HG02588 (cell line): Measurements from ENCODE around the gene SARDH.

Experiments used
- ATAC-seq: cut with Tn5 transposase; IDR thresholded peaks from one replicate; pipeline ENCODE4 v1.9.1; 2021; ENCODE audit warnings: mild to moderate bottlenecking, moderate library complexity; ENCODE audit not compliant: unreplicated experiment

Gene SARDH

DNA sequence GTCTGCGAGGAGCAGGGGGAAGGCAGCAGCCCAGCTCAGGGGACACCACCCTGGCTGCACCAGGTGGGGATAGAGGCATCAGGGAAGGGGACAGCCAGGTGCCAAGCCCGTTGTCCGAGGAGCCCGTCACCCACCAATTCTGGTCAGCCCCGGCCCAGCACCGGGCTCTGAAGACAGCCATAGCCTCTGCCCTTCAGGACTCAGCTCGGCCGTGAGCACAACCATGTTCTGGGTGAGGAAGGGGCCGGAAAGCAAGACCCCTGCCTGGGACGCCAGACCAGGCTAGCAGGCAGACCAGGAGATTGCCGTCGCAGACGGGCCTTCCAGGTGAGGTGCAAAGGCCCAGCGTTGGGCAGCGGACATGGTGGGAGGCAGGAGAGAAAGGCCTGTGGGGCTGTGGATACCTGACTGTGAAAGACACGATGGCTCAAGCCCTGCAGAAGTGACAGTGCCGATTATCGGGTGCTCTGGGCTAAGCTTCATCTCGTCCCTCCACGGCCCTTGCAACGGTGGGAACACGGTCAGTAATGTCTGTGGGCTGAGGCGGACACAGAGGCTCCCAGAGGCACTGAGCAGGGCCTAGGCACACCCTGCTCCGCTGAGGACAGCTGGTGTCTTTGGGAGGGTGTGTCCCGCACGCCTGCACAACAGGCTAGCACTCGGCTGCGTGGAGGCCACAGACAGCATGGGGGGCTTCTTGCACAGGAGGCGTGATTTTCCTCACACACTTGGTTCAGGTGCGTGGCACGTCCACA is 65.5 kb downstream of the SARDH start:
- no peak for ATAC-seq

DNA sequence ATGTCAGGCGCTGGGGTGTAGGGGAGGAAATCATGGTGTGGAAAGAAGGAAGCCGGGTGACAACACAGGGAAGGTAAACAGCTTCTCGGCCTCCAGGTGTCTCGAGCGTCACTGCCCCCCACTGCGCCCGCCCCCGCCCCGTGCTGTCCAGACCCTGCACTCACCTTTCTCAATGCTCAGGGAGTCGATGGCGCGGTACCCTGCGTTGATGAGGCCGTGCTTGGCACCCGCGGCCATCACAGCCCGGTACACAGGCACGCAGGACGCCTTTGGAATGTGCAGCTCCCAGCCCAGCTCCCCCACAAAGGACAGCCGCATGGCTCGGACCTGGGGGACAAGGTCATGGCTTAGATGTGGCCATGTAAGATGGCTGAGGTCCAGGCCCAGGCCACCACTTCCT is 66.8 kb downstream of the SARDH start:
- ATAC-seq: no peak

DNA sequence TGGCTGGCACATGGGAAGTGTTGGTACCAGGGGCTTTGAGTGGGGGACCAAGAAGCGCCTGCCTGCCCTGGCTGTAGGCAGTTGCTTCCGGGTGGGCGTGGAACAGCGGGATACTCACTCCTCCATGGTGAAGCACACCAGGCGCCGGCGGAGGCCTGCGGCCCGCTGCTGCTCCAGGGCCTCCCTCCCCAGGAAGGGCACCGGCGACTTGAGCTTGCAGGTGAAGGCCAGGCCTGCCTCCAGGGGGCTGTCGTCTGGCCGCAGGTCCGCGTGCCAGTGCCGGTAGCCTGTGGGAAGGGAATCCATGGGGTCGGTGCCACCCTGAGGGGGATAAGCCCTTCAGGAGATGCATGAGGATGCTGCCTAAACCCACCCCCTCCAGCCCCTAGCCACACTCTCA is 67.7 kb downstream of the SARDH start:
- no peak for ATAC-seq

DNA sequence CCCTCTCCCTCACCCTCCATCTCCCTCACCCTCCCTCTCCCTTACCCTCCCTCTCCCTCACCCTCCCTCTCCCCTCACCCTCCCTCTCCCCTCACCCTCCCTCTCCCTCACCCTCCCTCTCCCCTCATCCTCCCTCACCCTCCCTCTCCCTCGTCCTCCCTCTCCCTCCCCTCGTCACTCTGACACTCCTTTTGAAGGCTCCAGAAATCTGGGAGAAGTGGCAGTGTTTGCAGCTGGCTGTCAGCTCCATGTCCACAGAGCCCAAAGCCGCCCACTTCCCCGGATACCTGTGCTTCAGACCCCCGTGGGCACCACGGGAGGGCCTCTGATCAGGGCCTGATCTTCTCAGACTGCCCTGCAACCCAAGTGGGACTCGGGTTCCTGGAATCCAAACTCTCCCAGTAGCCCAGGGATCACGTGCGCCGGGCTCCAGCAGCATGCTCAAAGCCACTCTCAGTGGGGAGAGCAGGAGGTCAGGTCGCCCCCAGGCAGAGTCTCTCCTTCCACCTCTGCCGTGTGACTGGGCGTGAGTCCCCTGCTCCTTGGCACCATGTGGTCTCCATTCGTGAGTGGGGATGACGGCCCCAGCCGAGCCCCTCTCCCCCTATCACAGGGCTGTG is 68.9 kb downstream of the SARDH start:
- ATAC-seq: no peak

DNA sequence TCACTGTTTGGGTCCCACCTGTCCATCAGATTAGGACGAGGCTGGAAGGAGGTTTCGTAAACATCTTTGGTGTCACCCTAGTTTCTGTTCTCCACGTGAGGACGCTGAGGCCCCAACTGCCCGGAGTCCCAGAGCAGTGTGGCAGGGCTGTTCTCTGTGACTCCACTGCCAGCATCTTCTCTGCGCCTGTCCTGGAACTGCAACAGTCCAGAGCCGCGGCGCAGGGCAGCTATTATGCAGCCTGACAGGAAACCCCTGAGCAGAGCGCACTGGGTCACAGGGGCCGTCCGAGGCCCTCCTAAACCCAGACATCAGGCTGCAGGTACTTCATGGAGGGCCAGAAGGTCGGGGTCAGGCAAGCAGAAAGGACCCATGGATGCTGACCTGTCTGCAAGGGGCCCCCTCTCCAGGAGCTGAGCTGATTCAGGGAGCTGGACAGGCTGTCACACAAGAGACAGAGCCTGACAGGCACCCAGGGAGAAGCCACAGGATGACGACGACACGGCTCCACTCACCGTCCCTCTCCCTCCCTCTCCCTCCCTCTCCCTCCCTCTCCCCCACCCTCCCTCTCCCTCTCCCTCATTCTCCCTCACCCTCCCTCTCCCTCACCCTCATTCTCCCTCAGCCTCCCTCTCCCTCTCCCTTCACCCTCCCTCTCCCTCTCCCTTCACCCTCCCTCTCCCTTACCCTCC is 70.2 kb downstream of the SARDH start:
- ATAC-seq: no peak

DNA sequence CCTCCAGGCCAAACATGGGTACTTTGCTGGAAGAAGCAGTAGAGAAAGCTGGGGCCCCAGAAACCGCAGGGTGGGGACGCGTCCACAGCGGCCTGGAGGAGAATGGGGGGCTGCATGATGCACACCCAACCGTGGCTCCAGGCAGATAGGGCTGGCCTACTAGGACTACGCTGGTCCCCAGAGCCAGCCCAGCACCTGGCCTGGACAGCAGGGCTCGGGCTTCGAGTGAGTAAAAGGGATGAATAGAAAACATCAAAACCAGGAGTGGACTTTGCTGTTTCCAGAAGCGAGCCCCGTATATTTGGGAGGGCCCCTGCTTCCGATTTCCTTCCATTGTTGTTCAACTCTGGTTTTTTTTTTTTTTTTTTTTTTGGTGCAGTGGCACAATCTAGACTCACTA is 71.3 kb downstream of the SARDH start:
- no peak for ATAC-seq

DNA sequence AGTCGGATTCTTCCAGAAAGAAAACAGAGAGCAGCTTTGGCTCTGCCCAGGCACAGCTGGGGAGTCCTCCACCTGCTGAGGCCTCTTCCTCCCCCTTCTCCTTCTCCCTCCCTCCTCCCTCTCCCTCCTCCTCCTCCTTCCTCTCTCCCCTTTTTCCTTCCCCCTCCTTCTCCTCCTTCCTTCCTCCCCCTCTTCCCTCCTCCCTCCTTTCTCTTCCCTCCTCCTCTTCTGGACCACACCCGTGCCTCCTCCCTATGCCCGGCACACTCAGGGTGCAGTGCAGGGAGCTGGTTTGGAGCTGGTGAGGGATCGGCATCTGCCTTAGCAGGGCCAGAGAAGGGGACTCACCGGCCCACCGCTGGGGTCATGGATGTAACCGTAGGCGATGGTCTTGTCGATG is 71.8 kb downstream of the SARDH start:
- no peak for ATAC-seq

DNA sequence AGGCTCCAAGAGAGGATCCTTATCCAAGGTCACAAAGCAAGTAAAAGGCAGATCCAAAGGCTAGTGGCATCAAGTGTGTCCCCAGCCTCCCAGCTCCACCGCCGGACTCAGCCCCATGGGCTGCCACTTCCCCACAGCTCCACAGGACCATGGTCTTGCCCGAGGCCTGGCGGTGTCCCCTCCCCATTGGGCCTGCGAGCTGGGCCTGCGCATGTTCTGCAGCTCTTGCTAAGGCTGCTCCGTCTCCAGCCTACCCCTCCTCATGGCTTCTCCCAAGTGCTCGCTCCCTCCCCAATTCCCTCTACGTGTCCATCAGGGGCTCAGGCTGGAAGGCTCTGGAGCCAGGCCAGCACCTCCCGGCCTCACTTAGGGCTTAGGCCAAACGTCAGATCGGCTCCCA is 72.6 kb downstream of the SARDH start:
- no peak for ATAC-seq

DNA sequence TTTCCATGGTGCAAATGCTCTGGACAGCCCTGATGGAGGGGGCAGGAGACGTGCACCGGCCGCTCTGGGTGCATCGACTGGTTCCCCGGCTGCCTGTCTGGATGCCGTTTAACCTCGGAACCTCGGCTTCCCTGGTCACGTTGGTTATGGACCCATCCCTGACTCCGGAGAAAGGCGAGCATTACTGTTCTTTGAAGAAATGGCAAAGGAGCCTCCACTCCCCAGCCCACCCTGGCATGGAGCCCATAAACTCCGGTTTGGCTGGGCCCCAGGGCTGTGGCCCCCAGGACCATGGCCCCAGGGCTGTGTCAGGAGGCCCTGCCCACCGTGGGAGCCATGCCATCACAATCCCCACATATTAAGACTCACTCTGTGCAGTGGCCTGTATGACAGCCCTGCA is 73.1 kb downstream of the SARDH start:
- ATAC-seq: no peak

DNA sequence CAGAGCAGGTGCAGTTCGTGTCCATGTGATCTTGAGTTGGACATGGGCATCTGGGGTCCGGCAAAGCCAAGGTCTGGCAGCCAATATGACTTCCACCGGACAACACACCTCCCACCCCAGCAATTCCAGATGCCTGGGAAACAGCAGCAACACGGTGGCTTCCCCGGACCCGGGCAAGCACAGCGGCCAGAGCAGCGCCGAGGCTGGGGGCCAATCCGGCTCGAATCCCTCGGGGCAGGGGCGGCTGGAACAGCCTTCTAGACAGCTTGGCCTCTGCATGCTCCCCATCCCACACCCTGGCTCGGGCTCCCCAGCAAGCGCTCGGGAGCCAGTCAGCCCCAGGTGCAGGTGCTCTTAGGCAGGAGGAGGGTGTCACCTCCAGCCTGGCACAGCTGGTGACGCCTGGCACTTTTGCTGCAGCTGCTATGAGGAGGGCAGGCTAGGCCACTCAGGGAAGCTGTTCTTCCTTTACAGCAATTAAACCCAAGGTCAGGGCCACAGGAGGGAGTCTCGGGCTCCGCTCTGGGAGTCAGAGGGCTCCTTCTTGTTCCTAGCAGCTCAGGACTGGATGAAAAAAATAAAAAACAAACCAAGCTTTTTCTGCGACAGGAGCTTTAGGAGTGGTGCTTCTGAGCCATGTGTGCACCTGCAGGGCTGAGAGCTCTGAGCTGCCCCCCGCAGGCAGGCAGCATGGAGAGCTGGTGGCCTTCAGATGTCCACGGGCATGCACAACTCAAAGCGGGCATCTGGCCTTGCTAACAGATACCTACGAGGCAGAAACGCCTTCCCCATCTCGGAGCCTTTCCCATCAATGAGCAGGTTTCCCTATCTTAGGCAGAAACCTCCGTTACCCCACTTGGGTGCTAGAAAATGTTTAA is 73.7 kb downstream of the SARDH start:
- ATAC-seq: no peak

DNA sequence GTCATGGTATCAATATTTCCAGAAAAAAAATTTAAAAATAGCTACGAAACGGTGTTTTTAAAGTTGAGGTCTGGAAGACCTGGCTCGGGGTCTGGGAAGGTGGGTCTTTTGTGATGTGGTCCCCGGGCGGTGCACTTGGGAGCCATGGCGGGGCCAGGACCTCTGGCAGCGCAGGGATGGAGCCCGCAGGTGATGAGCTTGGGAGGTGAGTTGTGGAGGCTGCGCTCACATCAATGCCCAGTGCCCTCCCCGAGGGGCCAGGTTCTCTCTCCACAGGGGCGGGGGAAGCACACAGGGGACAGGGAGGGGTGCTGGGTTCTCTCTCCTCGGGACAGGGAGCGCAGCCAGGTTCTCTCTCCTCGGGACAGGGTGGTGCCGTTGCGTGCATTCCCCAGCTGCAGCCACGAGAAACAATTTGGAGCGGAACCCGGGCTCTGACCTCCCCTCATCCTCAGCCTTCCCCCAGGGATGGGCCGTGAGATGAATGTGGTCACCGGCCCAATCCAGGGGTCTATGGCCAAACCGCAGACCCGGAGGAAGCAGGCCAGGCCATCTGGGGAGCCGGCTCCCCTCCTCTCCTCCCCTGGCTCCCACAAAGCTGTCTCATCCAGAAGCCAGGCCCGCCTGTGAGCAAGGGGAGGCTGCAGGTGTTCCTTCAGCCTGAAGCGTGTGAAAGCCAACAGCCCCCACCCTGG is 76.2 kb downstream of the SARDH start:
- ATAC-seq: no peak

DNA sequence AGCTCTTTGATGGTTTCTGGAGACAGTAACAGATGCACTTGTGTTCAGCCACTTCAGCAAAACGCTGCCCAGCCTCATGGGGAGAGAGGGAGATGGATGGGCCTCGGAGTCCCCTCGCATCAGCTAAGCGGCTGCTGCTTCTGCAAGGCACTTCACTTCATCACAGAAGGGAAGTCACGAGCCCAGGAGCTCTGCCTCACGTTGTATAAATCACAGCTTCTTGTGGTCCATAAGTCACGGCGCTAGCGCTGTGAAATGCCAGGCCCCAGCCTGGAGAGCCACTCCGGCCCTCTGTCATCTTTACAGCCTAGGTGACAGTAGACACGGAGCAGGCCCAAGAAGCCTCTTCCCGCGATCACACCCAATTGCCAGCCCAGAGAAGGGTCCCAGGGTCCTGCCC is 78.6 kb downstream of the SARDH start:
- ATAC-seq: no peak

DNA sequence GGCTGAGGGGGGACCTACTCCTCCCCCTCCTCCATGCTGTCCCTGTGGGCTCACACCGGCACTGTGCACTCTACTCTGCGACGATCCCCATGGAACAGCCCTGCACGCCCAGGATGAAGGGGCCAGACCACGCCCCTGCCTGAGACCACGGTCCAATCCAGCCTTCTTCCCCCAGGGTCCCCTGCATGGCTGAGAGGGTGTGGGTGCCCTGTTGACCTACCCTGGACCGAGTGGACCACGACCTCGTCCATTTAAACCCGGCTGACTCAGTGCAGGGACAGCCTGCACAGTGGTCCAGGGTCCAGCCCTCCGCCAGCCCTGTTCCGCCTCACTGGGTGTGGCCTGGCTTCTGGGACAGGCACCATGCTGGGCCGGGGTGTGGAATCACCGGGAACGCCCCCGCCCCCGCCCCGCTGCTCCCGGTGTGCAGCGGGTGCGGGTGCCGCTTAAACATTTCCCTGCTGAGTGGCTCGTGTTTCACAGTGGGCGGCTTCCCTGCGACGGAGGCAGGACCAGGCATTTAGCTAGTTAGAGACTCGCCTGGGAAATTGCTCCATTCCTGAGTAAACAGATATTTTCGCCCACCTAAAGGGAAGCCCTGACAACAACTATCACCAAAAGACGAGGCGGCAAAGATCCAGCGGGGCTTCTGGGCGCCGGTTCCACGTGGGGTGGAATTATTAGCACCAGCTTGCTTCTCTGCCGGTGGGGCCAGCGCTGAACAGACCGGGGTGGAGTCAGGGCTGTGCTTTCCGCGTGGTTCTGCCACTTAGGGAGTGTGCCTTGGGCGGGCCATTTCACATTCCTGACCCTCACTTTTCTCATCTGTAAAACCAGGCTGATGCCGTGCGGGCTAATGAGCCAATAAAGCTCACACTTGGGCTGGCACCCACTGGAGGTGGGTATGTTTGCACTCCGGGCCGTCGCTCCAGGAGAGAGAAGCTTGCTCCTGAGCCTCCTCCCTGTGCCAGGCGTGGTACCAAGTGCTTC is 79.4 kb downstream of the SARDH start:
- ATAC-seq: no peak

DNA sequence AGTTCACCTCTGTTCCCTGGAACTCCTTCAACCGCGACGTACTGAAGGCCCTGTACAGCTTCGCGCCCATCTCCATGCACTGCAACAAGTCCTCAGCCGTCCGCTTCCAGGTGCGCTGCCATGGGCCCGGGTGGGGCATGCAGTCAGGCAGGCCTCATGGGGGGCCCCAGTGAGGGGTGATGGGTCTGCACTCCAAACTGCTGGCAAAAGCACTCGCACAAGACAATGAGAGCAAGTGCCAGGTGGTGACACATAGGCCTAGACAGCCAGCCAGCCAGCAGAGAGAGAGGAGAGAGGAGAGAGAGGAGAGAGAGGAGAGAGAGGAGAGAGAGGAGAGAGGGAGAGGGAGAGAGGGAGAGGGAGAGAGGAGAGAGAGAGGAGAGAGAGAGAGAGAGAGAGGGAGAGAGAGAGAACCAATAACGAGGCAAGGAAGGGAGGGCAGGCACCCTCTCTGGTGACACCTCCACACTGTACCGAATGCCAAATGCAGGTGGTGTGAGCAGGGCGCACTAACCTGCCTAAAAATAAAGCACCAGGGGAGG is 81.0 kb downstream of the SARDH start:
- no peak for ATAC-seq

DNA sequence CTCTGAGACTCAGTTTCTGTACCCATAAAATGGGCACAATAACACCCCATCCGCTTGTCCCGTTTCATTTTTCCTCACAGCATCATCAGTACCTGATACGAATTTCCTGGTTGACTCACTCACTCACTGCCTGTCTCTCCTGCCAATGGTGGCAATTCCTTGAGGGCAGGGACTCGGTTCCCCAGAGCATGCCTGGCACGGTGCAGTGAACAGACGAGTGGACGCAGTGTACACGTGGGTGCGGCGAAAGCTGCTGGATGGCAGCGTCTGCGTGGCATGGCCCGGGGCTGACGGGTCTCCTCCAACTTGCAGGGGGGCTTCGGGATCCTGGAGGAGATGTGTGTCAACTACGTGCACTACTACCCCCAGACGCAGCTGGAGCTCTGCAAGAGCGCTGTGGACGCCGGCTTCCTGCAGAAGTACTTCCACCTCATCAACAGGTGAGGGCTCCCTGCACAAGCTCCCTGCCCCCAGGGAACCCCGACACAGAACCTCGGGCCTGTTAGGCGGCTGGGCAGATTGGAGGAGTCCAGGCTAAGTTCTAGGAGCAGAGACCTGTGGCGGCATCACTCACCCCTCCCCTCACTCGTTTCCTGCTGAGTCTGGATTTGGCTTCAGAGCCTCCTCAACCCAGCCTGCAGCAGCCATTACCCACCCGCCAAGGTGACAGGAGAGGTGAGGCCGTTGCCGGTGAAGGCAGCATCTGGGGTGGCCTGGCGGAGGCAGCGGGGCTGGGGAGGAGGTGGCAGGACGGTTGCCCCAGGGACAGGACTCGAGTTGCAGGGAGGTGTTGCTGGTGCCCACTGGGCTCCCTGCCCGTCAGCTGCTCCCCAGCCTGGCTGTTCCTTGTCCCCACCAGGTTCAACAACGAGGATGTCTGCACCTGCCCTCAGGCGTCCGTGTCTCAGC is 81.7 kb downstream of the SARDH start:
- ATAC-seq: no peak

DNA sequence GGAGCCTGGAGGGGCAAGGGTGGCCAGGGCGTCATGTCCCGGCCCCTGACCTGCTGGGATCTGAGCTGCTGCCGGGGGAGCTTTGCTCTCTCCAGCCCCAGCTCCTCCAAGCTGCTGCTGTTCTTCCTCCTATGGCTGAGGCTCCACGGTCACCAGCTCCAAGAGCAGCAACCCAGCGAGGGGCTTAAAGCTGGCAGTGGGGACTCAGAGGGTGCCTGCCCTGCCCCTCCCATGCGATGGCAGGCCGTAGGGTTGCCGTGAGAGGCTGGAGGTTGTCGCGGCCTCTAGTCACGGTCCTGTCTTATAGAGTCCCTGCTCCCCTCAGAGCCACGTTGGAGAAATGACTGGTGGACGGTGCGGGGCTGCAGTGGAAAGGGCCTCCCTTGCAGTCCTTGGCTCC is 82.5 kb downstream of the SARDH start:
- no peak for ATAC-seq

DNA sequence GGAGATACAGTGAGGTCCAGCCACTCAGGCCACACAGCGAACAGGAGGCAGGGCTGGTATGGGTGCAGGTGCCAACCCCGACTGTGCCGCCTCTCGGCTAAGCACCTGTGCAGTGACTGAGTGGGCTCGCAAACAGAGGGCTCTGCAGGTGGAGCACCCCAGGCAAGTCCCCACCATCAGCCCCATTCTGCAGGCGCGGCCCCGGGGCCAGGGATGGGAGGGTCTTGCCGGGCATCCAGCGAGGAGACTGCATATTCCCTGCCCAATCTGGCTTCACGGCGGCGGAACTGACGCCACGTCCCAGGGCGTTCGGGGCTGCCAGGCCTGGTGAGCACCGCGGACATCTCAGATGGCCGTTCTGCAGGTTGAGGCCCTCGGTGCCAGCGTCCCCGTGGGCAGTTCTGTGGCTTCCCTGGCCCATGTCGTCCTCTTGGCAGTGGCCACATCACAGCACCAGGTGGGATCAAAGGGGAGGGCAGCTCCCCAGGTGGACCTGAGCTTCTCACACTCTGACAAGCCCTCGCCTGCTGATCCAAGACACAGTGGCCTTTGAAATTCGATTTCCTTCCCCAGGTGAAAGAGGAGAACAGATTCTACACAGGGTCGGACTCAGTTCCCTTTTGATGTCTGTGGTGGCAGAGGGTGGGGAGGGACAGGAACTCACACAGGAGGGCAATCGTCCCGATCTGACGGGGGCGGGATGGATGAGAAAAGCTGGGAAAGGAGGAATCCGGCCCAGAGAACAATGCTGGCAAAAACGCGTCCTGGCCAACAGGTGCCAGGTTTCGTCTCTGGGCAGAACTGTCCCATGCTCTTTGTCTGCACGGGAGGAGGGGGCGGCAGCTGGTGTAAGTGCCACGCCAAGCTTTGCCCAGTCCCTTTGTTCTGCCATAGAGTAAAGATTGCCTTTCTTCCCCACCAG is 83.2 kb downstream of the SARDH start:
- no peak for ATAC-seq
